NCI-H82 treated with DMSO at 0.1 percent for 48 hours (cell line): Measurements from ENCODE around the gene PNKD.

Source experiments
- DNase-seq: peaks from one replicate; lab custom pipeline; 2025; ENCODE audit not compliant: unreplicated experiment; lab: John Stamatoyannopoulos, UW

PNKD gene

DNA sequence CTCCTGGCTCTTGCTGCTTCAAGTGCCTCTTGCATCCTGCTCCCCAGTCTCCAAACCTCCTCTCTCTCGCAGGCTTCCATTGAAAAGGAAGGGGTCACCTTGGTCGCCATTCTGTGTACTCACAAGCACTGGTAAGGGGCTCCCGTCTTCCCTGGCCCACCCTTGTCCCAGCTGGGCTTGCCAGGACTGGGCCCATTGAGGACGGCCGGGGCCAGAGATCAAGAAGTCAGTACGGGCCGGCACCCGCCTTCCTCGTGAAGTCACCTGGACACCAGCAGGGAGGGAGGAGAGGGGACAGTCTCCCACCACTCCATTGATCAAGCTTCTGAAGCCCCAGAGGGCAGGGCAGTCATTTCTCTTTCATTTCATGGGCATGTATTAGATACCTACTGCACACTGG lies 70.3 kb downstream of the PNKD start:
- no peak for DNase-seq

DNA sequence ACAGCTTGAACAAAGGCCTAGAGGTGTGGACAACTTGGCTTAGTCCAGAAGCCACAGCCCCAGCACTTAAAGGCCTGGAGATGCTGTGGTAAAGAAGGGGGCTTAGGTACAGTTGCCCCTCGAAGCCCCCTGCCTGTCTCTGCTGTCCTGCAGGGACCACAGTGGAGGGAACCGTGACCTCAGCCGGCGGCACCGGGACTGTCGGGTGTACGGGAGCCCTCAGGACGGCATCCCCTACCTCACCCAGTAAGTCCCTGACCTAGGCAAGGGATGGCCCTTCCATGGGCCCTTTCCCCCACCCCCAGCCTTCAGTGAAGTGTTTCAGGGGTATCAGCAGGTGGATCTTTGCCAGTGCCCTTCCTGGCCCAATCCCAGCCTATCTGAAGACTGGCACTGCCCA lies 71.1 kb downstream of the PNKD start:
- DNase-seq = no peak

DNA sequence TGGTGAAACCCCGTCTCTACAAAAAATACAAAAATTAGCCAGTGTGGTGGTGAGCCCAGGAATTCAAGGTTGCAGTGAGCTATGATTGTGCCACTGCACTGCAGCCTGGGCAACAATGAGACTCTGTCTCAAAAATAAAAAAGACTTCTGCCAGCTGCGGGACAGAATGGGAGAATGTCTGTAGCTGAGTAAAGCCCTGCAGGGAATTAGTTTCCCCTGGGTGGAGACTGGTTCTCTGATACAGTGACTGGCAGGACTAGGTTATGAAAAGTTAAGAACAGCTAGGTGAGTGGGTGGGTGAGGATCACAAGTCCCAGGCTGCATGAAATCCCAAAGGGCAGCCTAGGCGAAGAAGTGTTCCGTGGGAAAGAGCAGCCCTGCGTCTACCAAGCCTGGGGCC lies 72.5 kb downstream of the PNKD start:
- no peak for DNase-seq

- DNase-seq = no peak
Observed at GRCh38 chr2:218343591-218343990, 73.3 kb downstream of the PNKD start.

- DNase-seq = no peak
Observed at GRCh38 chr2:218344090-218344754, 73.9 kb downstream of the PNKD start.

DNA sequence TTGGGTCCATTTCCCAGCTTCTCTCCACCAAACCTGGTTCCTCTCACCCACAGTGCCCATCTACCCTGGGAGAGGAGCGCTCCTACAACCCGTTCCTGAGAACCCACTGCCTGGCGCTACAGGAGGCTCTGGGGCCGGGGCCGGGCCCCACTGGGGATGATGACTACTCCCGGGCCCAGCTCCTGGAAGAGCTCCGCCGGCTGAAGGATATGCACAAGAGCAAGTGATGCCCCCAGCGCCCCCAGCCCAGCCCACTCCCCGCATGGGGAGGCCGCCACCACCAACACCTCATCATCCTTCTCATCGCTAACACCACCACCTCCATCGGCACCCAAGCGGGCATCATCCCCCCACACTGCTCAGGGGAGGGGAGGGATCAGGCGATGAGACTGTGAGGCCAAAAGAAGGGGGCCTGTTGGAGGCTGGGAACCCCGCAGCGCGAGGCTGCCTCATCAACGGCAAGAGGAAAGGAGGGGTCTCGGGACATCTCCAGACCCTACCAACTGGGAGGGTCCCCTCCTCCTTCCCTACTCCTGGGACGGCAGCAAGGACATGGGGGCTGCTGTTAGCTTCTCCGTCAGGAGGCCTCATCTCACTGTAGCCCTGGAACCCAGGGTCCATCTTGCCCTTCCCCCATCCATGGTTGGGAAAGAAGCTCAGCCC lies 74.6 kb downstream of the PNKD start:
- DNase-seq = no peak

DNA sequence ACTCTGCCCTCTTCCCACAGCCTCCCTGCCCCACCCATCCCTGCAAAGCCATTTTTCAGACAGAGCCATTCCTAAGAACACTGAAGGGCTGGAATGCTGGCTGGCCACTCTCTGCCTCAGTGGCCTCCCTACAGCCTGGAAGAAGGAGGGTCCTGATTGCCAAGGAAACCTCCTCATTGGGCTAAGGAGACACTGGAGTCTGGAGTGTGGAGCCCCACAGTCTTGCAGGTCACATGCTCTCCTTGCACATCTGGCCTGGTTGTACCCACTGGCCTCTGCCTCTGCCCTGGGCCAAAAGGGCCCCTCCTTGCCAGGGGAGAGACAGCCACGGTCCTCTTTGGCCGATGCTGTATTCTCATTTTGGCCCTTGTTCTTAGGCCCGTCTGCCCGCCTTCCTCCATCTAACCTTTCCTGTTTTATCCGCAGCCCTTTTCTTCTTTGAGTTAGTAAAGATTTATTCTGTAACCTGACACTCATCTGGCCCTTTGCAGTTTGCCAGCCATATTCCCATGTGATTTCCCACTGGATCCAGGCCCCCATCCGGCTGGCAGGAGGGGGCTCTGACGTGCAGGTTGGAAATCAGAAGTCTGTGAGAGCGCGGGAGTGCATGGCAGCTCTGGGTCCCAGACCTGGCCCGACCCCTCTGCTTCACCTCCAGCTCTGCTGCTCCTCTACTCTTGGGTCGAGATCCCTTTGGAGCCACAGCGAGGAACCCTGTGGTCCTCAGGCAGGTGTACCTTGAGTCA lies 75.3 kb downstream of the PNKD start:
- no peak for DNase-seq

- DNase-seq = no peak
Observed at GRCh38 chr2:218347172-218347571, 76.9 kb downstream of the PNKD start.

DNA sequence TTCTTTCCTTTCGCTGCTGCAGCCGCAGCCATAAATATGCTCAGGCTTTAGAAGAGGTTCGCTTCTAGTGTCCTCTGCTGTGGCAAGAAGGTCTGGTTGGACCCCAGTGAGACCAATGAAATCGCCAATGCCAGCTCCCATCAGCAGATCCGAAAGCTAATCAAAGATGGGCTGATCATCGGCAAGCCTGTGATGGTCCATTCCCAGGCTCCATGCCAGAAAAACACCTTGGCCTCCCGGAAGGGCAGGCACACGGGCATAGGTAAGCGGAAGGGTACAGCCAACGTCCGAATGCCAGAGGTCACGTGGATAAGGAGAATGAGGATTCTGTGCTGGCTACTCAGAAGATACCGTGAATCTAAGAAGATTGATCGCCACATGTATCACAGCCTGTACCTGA lies 83.7 kb downstream of the PNKD start:
- DNase-seq = no peak

- DNase-seq = no peak
Observed at GRCh38 chr2:218354850-218355443, 84.6 kb downstream of the PNKD start.

- no peak for DNase-seq
Observed at GRCh38 chr2:218357236-218358177, 87.2 kb downstream of the PNKD start.

GRCh38 chr2:218360453-218360852 lies 90.1 kb downstream of the PNKD start:
- DNase-seq = no peak

- DNase-seq = no peak
Observed at GRCh38 chr2:218362606-218363005, 92.3 kb downstream of the PNKD start.

DNA sequence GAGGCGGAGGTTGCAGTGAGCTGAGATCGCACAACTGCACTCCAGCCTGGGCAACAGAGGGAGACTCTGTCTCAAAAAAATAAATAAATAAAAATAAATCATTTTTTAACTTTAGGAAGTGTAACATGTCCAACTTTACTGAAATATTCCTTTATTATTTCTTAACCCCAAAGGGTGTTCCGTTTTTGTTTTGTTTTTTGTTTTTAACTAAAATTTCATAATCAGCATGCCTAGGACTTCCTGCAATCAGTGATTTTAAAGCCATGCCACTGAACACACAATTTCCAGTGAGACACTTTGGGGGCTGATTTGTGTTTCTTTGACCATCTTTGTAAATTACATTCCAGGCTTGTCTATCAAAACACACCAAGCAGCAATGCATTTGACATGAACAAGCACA lies 93.4 kb downstream of the PNKD start:
- DNase-seq = no peak

- no peak for DNase-seq
Observed at GRCh38 chr2:218364196-218364595, 93.9 kb downstream of the PNKD start.

- DNase-seq = no peak
Observed at GRCh38 chr2:218366621-218367414, 96.5 kb downstream of the PNKD start.

- DNase-seq = no peak
Observed at GRCh38 chr2:218367415-218368149, 97.3 kb downstream of the PNKD start.

DNA sequence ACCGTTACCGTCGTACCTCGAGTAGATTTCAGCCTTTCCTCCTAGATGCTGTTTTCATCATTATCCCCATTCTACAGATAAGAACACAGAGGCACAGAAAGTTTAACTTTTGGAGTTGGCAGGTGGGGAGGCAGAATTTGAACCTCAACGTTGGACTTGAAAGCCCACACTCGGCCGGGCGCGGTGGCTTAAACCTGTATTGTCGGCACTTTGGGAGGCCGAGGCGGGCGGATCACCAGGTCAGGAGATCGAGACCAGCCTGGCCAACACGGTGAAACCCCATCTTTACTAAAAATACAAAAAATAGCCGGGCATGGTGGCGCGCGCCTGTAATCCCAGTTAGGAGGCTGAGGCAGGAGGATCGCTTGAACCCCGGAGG lies 97.8 kb downstream of the PNKD start:
- no peak for DNase-seq

DNA sequence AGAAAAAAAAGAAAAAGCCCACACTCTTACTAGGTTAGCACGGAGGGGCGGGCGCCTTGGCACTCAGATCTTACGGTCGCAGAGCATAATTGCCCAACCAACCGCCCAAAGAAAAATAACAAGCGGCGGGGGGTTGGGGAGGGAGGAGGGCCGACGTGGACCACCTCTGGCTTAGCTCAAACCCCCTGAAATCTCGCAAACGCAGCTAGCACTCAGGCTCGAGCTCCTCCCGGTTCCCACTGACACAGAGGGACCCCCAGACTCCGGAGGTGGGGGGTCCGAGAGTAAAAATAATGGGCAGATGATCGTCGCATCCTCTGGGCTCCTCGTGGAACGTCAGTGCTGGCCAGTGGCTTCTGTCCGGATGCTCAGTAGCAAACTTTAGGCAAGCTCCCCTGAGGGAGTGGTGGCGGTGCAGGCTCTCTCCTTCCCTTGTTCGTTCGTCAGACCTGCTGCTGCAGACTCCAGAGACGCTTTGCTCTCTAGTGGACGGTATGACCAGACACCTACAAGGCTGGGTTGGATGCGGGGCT lies 98.4 kb downstream of the PNKD start:
- no peak for DNase-seq
